Measurements from ENCODE around the gene MGAT1.

GRCh38 chr5:180831139-180832093 lies 28.8 kb upstream of the MGAT1 start:
- TF ChIP-seq CTCF (IDR thresholded peaks at IDR 0.05; ENCODE audit: low read length) (no peak), EZH2 (IDR thresholded peaks at IDR 0.05; ENCODE audit: borderline replicate concordance, low read length) (no peak)

Data from OCI-LY1 (cell line).